Osteoblast (primary cell): Measurements from ENCODE around the gene DTX3. TPM values are rescaled to one million over a fixed set of nuclear protein-coding genes. Genes with fewer than 3 reads are reported as not detected.

Source experiments
- DNase-seq: peaks from one replicate; pipeline ENCODE4 v3.0.0; 2011; ENCODE audit warnings: low spot score, mixed read lengths; ENCODE audit not compliant: insufficient read length; ENCODE audit errors: missing footprints
- H2AFZ ChIP-seq: 2 replicates; pipeline ENCODE4 v1.6.0; 2011; ENCODE audit warnings: mild to moderate bottlenecking, low read length
- H3K27ac ChIP-seq: 2 replicates; pipeline ENCODE4 v1.5.1; 2011; ENCODE audit warnings: mild to moderate bottlenecking, low read depth, low read length, moderate library complexity
- H3K27me3 ChIP-seq: 2 replicates; pipeline ENCODE4 v1.6.0; 2012; ENCODE audit warnings: mild to moderate bottlenecking, control low read depth, inconsistent platforms, low read length, moderate library complexity; ENCODE audit not compliant: insufficient read depth
- H3K36me3 ChIP-seq: 2 replicates; pipeline ENCODE4 v1.5.1; 2011; ENCODE audit warnings: mild to moderate bottlenecking, low read length, control low read depth, moderate library complexity; ENCODE audit not compliant: insufficient read depth
- H3K4me1 ChIP-seq: 2 replicates; pipeline ENCODE4 v1.5.1; 2011; ENCODE audit warnings: mild to moderate bottlenecking, low read length, control low read depth, moderate library complexity; ENCODE audit not compliant: insufficient read depth
- H3K4me2 ChIP-seq: 2 replicates; pipeline ENCODE4 v1.6.0; 2011; ENCODE audit warnings: mild to moderate bottlenecking, low read length; ENCODE audit not compliant: insufficient read depth
- H3K4me3 ChIP-seq: fragments of 200-600 bp; sonication (generic); 3 replicates; pipeline ENCODE4 v1.5.1; 2012; ENCODE audit warnings: mild to moderate bottlenecking, low read length, inconsistent platforms; ENCODE audit not compliant: insufficient read depth
- H3K79me2 ChIP-seq: 2 replicates; pipeline ENCODE4 v1.6.0; 2012; ENCODE audit warnings: mild to moderate bottlenecking, low read length, control low read depth, inconsistent platforms; ENCODE audit not compliant: insufficient read depth
- H3K9me3 ChIP-seq: 2 replicates; pipeline ENCODE4 v1.5.1; 2011; ENCODE audit warnings: low read depth, low read length, control low read depth
- H4K20me1 ChIP-seq: 2 replicates; pipeline ENCODE4 v1.6.0; 2012; ENCODE audit warnings: mild to moderate bottlenecking, low read length, control low read depth; ENCODE audit not compliant: insufficient read depth
- total RNA-seq: library from RNA; depleted of rRNA; stranded (reverse); fragments of >200 nt; gene quantifications from 2 replicates; pipeline ENCODE4 v1.2.3, GENCODE V29; 2012
- TF ChIP-seq, protein P1 (sequence below): IDR thresholded peaks from 2 replicates; pipeline ENCODE4 v1.5.1; 2011; ENCODE audit warnings: mild to moderate bottlenecking, low read depth, low read length, moderate library complexity; ENCODE audit errors: extremely low read depth

DTX3 gene
- total RNA-seq, 1 donor = 21.4 TPM

DNA sequence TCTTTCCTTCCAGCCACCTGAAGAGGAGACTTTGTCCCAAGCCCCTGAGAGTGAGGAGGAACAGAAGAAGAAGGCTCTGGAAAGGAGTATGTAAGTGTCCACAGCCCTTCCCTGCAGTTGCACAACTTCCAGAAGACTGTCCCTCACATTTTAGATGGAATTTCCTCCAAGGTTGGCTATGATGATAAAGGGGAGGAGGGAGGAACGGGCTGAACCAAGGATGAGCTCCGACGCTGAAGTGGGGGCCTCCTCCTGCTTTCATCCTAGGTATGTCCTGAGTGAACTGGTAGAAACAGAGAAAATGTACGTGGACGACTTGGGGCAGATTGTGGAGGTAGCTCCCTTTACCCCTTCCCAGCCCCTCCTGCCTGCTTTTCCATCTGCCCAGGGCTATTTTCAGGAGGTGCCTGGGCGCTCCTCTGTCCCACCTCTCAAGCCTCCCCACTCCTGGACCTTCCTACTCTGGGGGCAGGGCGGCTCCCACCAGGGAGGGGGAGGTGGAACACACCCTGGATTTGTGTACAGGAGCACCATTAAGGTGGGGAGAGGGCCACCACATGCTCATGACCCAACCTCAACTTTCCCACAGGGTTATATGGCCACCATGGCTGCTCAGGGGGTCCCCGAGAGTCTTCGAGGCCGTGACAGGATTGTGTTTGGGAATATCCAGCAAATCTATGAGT is 8.9 kb downstream of the DTX3 start:
- Histone ChIP-seq H3K79me2 (no peaks in the 10 kb centered on the region), H3K27me3 (no peaks in the 10 kb centered on the region), H2AFZ (no peak overlapping the region), H4K20me1 (no peaks in the 10 kb centered on the region), H3K27ac (no peak overlapping the region), H3K9me3 (no peaks in the 10 kb centered on the region), H3K4me1 (peaks cover 17% of the 10 kb centered on the region), H3K4me3 (no peak overlapping the region), H3K4me2 (no peak overlapping the region), H3K36me3 (peaks cover 7% of the 10 kb centered on the region)
- TF ChIP-seq, protein P1, sequence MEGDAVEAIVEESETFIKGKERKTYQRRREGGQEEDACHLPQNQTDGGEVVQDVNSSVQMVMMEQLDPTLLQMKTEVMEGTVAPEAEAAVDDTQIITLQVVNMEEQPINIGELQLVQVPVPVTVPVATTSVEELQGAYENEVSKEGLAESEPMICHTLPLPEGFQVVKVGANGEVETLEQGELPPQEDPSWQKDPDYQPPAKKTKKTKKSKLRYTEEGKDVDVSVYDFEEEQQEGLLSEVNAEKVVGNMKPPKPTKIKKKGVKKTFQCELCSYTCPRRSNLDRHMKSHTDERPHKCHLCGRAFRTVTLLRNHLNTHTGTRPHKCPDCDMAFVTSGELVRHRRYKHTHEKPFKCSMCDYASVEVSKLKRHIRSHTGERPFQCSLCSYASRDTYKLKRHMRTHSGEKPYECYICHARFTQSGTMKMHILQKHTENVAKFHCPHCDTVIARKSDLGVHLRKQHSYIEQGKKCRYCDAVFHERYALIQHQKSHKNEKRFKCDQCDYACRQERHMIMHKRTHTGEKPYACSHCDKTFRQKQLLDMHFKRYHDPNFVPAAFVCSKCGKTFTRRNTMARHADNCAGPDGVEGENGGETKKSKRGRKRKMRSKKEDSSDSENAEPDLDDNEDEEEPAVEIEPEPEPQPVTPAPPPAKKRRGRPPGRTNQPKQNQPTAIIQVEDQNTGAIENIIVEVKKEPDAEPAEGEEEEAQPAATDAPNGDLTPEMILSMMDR = no peak
- DNase-seq = peak; percentile 81

DNA sequence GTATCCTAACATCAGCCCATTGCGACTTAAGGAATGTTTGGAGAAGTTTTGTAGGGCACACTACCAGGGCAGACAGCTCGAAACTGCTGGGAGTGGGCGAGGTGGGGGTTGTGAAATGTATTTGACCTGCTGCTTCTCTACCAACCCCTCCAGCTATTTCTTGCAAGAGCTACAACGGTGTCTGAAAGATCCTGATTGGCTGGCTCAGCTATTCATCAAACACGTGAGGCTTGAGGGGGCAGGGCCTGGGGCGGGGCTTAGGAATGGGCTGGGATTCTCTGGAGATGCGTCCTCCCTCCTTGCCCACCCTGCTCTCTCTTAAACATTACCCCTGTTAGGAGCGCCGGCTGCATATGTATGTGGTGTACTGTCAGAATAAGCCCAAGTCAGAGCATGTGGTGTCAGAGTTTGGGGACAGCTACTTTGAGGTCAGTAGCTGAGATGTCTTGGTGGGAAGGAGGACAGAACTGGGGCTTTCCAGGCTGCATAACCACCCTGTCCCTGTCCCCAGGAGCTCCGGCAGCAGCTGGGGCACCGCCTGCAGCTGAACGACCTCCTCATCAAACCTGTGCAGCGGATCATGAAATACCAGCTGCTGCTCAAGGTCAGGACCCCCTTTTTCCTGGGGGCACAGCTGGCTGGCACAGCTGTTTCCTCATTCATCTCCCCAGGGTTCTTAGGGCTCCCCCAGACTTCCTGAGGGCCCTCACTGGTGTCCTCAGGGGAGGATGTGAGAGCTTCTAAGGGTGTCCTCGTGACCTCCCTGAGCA is 9.7 kb downstream of the DTX3 start:
- H3K79me2 ChIP-seq = no peaks in the 10 kb centered on the region
- no peaks in the 10 kb centered on the region for H4K20me1 ChIP-seq
- TF ChIP-seq, protein P1 = no peak
- peak; percentile 88 for DNase-seq
- no peak overlapping the region for H2AFZ ChIP-seq
- H3K4me1 ChIP-seq = peaks cover 17% of the 10 kb centered on the region
- no peaks in the 10 kb centered on the region for H3K9me3 ChIP-seq
- H3K27me3 ChIP-seq = peaks cover 4% of the 10 kb centered on the region
- no peak overlapping the region for H3K27ac ChIP-seq
- H3K4me2 ChIP-seq = no peak overlapping the region
- H3K4me3 ChIP-seq = no peak overlapping the region
- H3K36me3 ChIP-seq = peaks cover 7% of the 10 kb centered on the region

DNA sequence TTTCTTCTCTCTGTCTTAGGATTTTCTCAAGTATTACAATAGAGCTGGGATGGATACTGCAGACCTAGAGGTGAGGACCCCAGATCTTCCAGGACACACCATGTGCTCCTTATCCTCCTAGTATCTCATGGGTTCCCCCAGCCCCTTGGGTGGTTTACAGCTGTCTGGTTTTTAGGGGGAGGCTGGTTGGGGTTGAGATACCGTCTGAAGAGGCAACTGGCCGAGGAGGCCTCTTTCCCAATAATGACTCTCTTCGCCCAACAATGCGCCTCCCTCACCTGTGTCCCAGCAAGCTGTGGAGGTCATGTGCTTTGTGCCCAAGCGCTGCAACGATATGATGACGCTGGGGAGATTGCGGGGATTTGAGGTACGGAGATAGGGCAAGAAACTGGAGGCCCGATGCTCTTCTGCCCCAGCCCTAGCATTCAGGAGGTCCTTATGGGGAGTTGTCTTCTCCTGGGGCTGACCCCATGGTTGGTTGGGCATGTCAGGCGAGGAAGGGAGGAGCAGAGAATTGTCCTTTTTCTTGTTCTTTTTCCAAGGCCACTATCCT is 10.4 kb downstream of the DTX3 start:
- Histone ChIP-seq H3K4me3 (no peak overlapping the region), H3K4me2 (no peak overlapping the region), H3K27me3 (peaks cover 8% of the 10 kb centered on the region), H3K27ac (no peak overlapping the region), H3K4me1 (peaks cover 17% of the 10 kb centered on the region), H4K20me1 (no peaks in the 10 kb centered on the region), H2AFZ (no peak overlapping the region), H3K79me2 (no peaks in the 10 kb centered on the region), H3K9me3 (no peaks in the 10 kb centered on the region), H3K36me3 (peaks cover 7% of the 10 kb centered on the region)
- DNase-seq = peak; percentile 73
- TF ChIP-seq, protein P1 = no peak

DNA sequence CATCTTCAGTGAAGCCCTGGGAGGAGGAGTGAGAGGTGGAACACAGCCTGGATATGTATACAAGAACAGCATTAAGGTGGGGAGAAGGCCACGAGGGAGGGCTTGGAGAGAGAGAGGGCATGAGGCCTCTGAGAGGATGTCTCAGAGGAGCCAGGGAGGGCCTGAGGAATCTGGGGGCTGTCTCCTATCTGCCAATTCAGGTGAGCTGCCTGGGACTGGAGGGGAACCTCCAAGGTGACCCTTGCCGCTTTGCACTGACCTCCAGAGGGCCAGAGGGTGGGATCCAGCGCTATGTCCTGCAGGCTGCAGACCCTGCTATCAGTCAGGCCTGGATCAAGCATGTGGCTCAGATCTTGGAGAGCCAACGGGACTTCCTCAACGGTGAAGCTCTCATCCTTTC is 11.0 kb downstream of the DTX3 start:
- TF ChIP-seq, protein P1 = no peak
- Histone ChIP-seq H3K27ac (no peak overlapping the region), H3K9me3 (no peaks in the 10 kb centered on the region), H2AFZ (no peak overlapping the region), H3K36me3 (peaks cover 7% of the 10 kb centered on the region), H3K27me3 (peaks cover 14% of the 10 kb centered on the region), H3K4me3 (no peak overlapping the region), H3K79me2 (no peaks in the 10 kb centered on the region), H3K4me2 (no peak overlapping the region), H4K20me1 (no peaks in the 10 kb centered on the region), H3K4me1 (peaks cover 14% of the 10 kb centered on the region)
- no peak for DNase-seq
